Erythroblast (primary cell): ENCODE results near the gene NEGR1.

Experiments used
- GATA1 ChIP-seq: IDR thresholded peaks from 2 replicates; pipeline ENCODE4 v1.6.1; 2011; ENCODE audit warnings: low read depth, mild to moderate bottlenecking, control low read depth, low read length, moderate library complexity
- POLR2A ChIP-seq: IDR thresholded peaks from 2 replicates; pipeline ENCODE4 v1.6.1; 2011; ENCODE audit warnings: mild to moderate bottlenecking, low read length

GRCh38 chr1:72034827-72035226, 247.5 kb downstream of the NEGR1 start:
- TF ChIP-seq POLR2A (no peak), GATA1 (no peak)
